ENCODE results near the gene ANO8.

DNA sequence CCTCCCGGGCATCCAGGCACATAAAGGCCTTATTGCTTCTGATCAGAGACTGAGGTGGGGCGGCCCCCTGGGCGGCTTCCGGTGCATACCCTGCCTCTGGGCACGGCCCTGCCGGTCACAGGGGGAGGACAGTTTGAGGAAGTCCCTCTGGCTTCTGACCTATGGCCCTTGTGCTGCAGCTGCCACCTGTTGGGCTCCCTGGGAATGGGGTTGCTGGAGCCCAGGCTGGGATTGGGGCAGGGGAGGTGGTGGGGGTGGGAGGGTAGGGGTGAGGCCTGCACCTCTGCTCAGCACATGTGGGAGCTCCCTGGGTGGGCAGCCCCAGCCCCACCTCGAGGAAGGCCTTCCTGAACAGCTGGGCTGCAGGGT is 10.7 kb downstream of the ANO8 start:
- TF ChIP-seq NR2F1 (CRISPR knock-in tag; IDR thresholded peaks at IDR 0.05) (no peak), RBM22 (optimal IDR thresholded peaks at IDR 0.05; ENCODE audit: low read length) (no peak), ZNF589 (CRISPR knock-in tag; conservative IDR thresholded peaks at IDR 0.05) (no peak), ZKSCAN8 (CRISPR knock-in tag; IDR thresholded peaks at IDR 0.05; ENCODE audit: borderline replicate concordance) (no peak), RFX5 (IDR thresholded peaks at IDR 0.05; ENCODE audit: low read depth, low read length) (no peak), ZNF414 (CRISPR knock-in tag; IDR thresholded peaks at IDR 0.05) (no peak), RAD21 (CRISPR knock-in tag; IDR thresholded peaks at IDR 0.05) (no peak), IRF2 (CRISPR knock-in tag; IDR thresholded peaks at IDR 0.05) (no peak), MZF1 (CRISPR knock-in tag; IDR thresholded peaks at IDR 0.05; ENCODE audit: borderline replicate concordance) (no peak), BHLHE40 (IDR thresholded peaks at IDR 0.05; ENCODE audit: low read length) (no peak)
- TF ChIP-seq, protein P1, sequence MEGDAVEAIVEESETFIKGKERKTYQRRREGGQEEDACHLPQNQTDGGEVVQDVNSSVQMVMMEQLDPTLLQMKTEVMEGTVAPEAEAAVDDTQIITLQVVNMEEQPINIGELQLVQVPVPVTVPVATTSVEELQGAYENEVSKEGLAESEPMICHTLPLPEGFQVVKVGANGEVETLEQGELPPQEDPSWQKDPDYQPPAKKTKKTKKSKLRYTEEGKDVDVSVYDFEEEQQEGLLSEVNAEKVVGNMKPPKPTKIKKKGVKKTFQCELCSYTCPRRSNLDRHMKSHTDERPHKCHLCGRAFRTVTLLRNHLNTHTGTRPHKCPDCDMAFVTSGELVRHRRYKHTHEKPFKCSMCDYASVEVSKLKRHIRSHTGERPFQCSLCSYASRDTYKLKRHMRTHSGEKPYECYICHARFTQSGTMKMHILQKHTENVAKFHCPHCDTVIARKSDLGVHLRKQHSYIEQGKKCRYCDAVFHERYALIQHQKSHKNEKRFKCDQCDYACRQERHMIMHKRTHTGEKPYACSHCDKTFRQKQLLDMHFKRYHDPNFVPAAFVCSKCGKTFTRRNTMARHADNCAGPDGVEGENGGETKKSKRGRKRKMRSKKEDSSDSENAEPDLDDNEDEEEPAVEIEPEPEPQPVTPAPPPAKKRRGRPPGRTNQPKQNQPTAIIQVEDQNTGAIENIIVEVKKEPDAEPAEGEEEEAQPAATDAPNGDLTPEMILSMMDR (CRISPR knock-in tag; IDR thresholded peaks at IDR 0.05): no peak
- TF ChIP-seq, protein P2, sequence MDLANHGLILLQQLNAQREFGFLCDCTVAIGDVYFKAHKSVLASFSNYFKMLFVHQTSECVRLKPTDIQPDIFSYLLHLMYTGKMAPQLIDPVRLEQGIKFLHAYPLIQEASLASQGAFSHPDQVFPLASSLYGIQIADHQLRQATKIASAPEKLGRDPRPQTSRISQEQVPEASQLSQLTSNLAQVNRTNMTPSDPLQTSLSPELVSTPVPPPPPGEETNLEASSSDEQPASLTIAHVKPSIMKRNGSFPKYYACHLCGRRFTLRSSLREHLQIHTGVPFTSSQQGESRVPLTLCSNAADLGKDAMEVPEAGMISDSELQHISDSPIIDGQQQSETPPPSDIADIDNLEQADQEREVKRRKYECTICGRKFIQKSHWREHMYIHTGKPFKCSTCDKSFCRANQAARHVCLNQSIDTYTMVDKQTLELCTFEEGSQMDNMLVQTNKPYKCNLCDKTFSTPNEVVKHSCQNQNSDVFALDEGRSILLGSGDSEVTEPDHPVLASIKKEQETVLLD (CRISPR knock-in tag; IDR thresholded peaks at IDR 0.05; ENCODE audit: low read depth): no peak
- TF ChIP-seq, protein P3, sequence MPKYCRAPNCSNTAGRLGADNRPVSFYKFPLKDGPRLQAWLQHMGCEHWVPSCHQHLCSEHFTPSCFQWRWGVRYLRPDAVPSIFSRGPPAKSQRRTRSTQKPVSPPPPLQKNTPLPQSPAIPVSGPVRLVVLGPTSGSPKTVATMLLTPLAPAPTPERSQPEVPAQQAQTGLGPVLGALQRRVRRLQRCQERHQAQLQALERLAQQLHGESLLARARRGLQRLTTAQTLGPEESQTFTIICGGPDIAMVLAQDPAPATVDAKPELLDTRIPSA (CRISPR knock-in tag; IDR thresholded peaks at IDR 0.05; ENCODE audit: borderline replicate concordance): no peak
